ENCODE data around the gene SEPTIN10. TPM values are rescaled to one million over a fixed set of nuclear protein-coding genes. Genes with fewer than 3 reads are reported as not detected.
A peak's percentile ranks its signal among the peaks of the same experiment; 100 is the strongest.

Gene SEPTIN10
- total and polyA plus RNA-seq, 9 of the 15 experiments (the other 6 are each of a cell fraction or from before 2014, with no cell fraction given), result 0.40 TPM; not detected in 8

DNA sequence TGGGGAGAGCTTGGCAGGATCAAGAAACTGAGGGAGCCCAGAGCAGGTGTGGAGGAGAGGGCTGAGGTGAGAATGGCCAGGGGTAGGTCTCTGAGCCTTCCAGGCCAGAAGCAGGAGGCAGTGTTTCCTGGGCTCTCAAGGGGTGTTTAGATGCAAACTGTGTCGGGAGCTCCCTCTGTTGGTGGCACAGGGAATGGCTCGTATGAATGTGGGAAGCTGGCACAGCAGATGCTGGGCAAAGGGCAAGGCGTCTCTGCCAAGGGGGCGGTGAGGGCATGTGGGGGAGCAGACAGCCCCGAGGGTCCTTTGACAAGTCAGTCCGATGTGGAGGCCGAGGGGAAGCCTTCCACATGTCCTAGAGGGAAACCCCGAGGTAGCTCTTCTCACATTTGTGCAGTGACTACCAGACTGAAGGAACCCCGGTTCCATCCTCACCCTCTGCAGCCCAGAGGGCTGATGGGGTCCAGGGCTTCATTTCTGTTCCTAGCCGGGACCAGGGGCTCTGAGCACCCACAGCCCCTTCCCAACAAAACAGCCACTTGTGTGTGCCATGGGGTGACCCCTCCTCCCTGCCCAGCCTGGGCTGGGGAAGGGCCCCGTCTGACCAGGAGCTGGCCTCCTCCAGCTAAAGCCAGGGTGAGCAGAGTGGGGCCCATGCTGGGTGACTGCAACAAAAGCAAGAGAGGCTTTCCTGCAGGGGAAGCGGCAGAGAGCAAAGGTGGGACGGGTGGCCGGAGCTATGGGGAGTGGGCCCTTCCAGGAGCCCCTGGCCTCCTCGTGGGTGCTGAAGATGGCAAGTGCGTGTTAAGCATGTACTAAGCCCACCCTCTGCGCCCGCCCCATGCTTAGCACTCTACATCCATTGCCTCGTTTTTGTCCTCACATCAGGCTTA lies 103.4 kb downstream of the SEPTIN10 start:
- intact Hi-C loops (cut with micrococcal nuclease) (loop anchor here (1.0 kb wide), 1 partner anchor 382 kb away; no protein-coding TSS in a partner anchor), in situ Hi-C loops (cut with MboI) (no loop called here)
- ATAC-seq (peak; percentile 92), DNase-seq (ENCODE audit: extremely low read depth in 1 of 4, low spot score in 3 of 4) (peak; percentile 66 to 79 (median 74)), FAIRE-seq (peak; percentile 72)
- no peaks in the 10 kb centered on the region for H3K4me1 ChIP-seq (replicated peaks in 1 of 2; ENCODE audit: control insufficient read depth in 2 of 2, insufficient read depth in 2 of 2, low read length in 2 of 2)
- H3K9me3 ChIP-seq (replicated peaks; ENCODE audit: control insufficient read depth, insufficient read depth, low read depth, low read length), result no peaks in the 10 kb centered on the region
- no peak overlapping the region for H3K4me3 ChIP-seq
- peaks cover 0 to 20% of the 10 kb centered on the region in 2 experiments; a peak in 2 of 5 replicates for H3K27me3 ChIP-seq (ENCODE audit: control insufficient read depth in 2 of 2, insufficient read depth in 2 of 2, low read length in 2 of 2)
- H4K20me1 ChIP-seq (replicated peaks; ENCODE audit: control insufficient read depth, insufficient read depth, low read length), result peaks cover 4% of the 10 kb centered on the region; the same call in 1 of the 2 replicates
- BruUV-seq (replicated peaks), result no TSS peak
- POLR2A ChIA-PET, result no interaction called here
- H3K9ac ChIP-seq (ENCODE audit: insufficient read depth in 1 of 2, low read depth in 2 of 2, low read length in 2 of 2), result no peak overlapping the region
- H3K4me2 ChIP-seq (ENCODE audit: insufficient read depth, low read length), result no peak overlapping the region
- CTCF ChIA-PET (ENCODE audit: low intra/inter-chr PET ratio), result interaction anchor here (0.5 kb wide), 1 partner anchor 226 kb away, joined by 4 read pairs; no protein-coding TSS in a partner anchor
- H3K27ac ChIP-seq (ENCODE audit: extremely low read depth, low read depth, low read length), result no peak overlapping the region
- H3K36me3 ChIP-seq (ENCODE audit: control insufficient read depth, insufficient read depth, low read length), result no peaks in the 10 kb centered on the region
- H2AFZ ChIP-seq (ENCODE audit: low read depth, low read length), result no peak overlapping the region
- H3K79me2 ChIP-seq (ENCODE audit: control insufficient read depth, insufficient read depth, low read length), result no peaks in the 10 kb centered on the region
- 12% methylated on average over 16 of the region's 19 CpGs for WGBS (ENCODE audit: insufficient coverage, low coverage, missing lambda C conversion rate)
- H3K9me1 ChIP-seq (ENCODE audit: control insufficient read depth, insufficient read depth, low read length), result no peaks in the 10 kb centered on the region
- TF ChIP-seq, protein P1, sequence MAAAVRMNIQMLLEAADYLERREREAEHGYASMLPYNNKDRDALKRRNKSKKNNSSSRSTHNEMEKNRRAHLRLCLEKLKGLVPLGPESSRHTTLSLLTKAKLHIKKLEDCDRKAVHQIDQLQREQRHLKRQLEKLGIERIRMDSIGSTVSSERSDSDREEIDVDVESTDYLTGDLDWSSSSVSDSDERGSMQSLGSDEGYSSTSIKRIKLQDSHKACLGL (CRISPR knock-in tag; IDR thresholded peaks at IDR 0.05; ENCODE audit: borderline replicate concordance, poor library complexity, severe bottlenecking), result no peak
- TF ChIP-seq MYNN (IDR thresholded peaks at IDR 0.05) (peak; percentile 31; the same call in 1 of the 2 replicates), MYNN (CRISPR knock-in tag; IDR thresholded peaks at IDR 0.05) (no peak), KLF16 (IDR thresholded peaks at IDR 0.05) (peak; percentile 30; the same call in 1 of the 2 replicates), RFX1 (IDR thresholded peaks at IDR 0.05) (no peak), MAZ (CRISPR knock-in tag; conservative IDR thresholded peaks at IDR 0.05 in 1 of 2, IDR thresholded peaks at IDR 0.05 in 1 of 2) (no peak), STAG1 (CRISPR knock-in tag; IDR thresholded peaks at IDR 0.05; ENCODE audit: borderline replicate concordance) (peak; percentile 64; the same call in 1 of the 2 replicates)
- TF ChIP-seq, protein P2, sequence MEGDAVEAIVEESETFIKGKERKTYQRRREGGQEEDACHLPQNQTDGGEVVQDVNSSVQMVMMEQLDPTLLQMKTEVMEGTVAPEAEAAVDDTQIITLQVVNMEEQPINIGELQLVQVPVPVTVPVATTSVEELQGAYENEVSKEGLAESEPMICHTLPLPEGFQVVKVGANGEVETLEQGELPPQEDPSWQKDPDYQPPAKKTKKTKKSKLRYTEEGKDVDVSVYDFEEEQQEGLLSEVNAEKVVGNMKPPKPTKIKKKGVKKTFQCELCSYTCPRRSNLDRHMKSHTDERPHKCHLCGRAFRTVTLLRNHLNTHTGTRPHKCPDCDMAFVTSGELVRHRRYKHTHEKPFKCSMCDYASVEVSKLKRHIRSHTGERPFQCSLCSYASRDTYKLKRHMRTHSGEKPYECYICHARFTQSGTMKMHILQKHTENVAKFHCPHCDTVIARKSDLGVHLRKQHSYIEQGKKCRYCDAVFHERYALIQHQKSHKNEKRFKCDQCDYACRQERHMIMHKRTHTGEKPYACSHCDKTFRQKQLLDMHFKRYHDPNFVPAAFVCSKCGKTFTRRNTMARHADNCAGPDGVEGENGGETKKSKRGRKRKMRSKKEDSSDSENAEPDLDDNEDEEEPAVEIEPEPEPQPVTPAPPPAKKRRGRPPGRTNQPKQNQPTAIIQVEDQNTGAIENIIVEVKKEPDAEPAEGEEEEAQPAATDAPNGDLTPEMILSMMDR (IDR thresholded peaks at IDR 0.05 in 2 of 3, conservative IDR thresholded peaks at IDR 0.05 in 1 of 3; ENCODE audit: insufficient read depth in 2 of 3, low read depth in 1 of 3, low read length in 3 of 3), result peak; percentile 80 to 92 (median 89)
- TF ChIP-seq, protein P3, sequence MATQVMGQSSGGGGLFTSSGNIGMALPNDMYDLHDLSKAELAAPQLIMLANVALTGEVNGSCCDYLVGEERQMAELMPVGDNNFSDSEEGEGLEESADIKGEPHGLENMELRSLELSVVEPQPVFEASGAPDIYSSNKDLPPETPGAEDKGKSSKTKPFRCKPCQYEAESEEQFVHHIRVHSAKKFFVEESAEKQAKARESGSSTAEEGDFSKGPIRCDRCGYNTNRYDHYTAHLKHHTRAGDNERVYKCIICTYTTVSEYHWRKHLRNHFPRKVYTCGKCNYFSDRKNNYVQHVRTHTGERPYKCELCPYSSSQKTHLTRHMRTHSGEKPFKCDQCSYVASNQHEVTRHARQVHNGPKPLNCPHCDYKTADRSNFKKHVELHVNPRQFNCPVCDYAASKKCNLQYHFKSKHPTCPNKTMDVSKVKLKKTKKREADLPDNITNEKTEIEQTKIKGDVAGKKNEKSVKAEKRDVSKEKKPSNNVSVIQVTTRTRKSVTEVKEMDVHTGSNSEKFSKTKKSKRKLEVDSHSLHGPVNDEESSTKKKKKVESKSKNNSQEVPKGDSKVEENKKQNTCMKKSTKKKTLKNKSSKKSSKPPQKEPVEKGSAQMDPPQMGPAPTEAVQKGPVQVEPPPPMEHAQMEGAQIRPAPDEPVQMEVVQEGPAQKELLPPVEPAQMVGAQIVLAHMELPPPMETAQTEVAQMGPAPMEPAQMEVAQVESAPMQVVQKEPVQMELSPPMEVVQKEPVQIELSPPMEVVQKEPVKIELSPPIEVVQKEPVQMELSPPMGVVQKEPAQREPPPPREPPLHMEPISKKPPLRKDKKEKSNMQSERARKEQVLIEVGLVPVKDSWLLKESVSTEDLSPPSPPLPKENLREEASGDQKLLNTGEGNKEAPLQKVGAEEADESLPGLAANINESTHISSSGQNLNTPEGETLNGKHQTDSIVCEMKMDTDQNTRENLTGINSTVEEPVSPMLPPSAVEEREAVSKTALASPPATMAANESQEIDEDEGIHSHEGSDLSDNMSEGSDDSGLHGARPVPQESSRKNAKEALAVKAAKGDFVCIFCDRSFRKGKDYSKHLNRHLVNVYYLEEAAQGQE (IDR thresholded peaks at IDR 0.05; ENCODE audit: borderline replicate concordance), result peak; percentile 64; the same call in 1 of the 2 replicates
- TF ChIP-seq, protein P3 (CRISPR knock-in tag; IDR thresholded peaks at IDR 0.05; ENCODE audit: low read depth), result no peak

Data from K562 (cell line).